ENCODE data around the gene RBM47. TPM values are rescaled to one million over a fixed set of nuclear protein-coding genes. Genes with fewer than 3 reads are reported as not detected.

RBM47 gene
- total and polyA plus RNA-seq, 2 donors (not counting 1 experiment from before 2014, with no cell fraction given): 5.6 to 12.9 TPM

- DNase-seq (no peak), ATAC-seq (ENCODE audit: low read depth) (no peak)
- H3K36me3 ChIP-seq (replicated peaks in 1 of 2; ENCODE audit: control extremely low read depth in 1 of 2, control insufficient read depth in 1 of 2, extremely low read depth in 1 of 2, insufficient read depth in 2 of 2, low read length in 1 of 2): no peaks in the 10 kb centered on the region
- no peak overlapping the region for H3K27ac ChIP-seq (ENCODE audit: low read length in 2 of 2)
- no peaks in the 10 kb centered on the region for H3K27me3 ChIP-seq (replicated peaks in 1 of 4; ENCODE audit: control extremely low read depth in 1 of 4, control insufficient read depth in 3 of 4, insufficient read depth in 4 of 4, low read length in 3 of 4)
- no peaks in the 10 kb centered on the region for H4K20me1 ChIP-seq (ENCODE audit: control insufficient read depth, insufficient read depth, low read length, poor library complexity, severe bottlenecking)
- intact Hi-C loops (cut with micrococcal nuclease): no loop called here
- H3K9ac ChIP-seq (ENCODE audit: low read length): no peak overlapping the region
- Mint-ChIP-seq H3K4me3 (no peak overlapping the region), H3K27ac (no peak overlapping the region), H3K4me1 (peaks cover 16% of the 10 kb centered on the region), H3K9me3 (ENCODE audit: insufficient read depth) (no peaks in the 10 kb centered on the region), H3K27me3 (no peaks in the 10 kb centered on the region)
- H3K4me3 ChIP-seq (ENCODE audit: control extremely low read depth in 1 of 5, extremely low read depth in 1 of 5, insufficient read depth in 1 of 5, low read depth in 2 of 5, low read length in 4 of 5): no peak overlapping the region
- ChIA-PET CTCF (interaction anchor here (0.7 kb wide), 1 partner anchor 12 kb away, joined by 3 read pairs; no protein-coding TSS in a partner anchor), POLR2A (interaction anchor here (0.6 kb wide), 1 partner anchor 10 kb away, joined by 6 read pairs; no protein-coding TSS in a partner anchor)
- no peaks in the 10 kb centered on the region for H3K4me1 ChIP-seq (ENCODE audit: control insufficient read depth in 2 of 2, insufficient read depth in 2 of 2, low read length in 2 of 2)
- H3K4me2 ChIP-seq (replicated peaks; ENCODE audit: low read depth, low read length, poor library complexity, severe bottlenecking): no peak overlapping the region
- no peaks in the 10 kb centered on the region for H3K9me3 ChIP-seq (ENCODE audit: control extremely low read depth in 1 of 3, control insufficient read depth in 2 of 3, insufficient read depth in 1 of 3, low read length in 2 of 3)
- no peak for TF ChIP-seq CTCF (IDR thresholded peaks at IDR 0.05)
- TF ChIP-seq EZH2 (IDR thresholded peaks at IDR 0.05; ENCODE audit: borderline replicate concordance, insufficient read depth, low read depth, low read length, poor library complexity, severe bottlenecking): no peak
- 100% methylated on average over 1 of the region's 5 CpGs for WGBS (ENCODE audit: insufficient coverage)
- no peaks in the 10 kb centered on the region for H3K79me2 ChIP-seq (ENCODE audit: control insufficient read depth, insufficient read depth, low read length)
- no peak overlapping the region for H2AFZ ChIP-seq (ENCODE audit: insufficient read depth, low read depth, low read length, poor library complexity, severe bottlenecking)
These were observed 64.7 kb downstream of the RBM47 start for GRCh38 chr4:40564815-40565483.

GRCh38 chr4:40564004-40564403, 65.7 kb downstream of the RBM47 start:
- H3K27me3 ChIP-seq (replicated peaks in 1 of 4; ENCODE audit: control extremely low read depth in 1 of 4, control insufficient read depth in 3 of 4, insufficient read depth in 4 of 4, low read length in 3 of 4): no peaks in the 10 kb centered on the region
- Mint-ChIP-seq H3K27ac (no peak overlapping the region), H3K9me3 (ENCODE audit: insufficient read depth) (no peaks in the 10 kb centered on the region), H3K4me3 (no peak overlapping the region), H3K27me3 (no peaks in the 10 kb centered on the region), H3K4me1 (peaks cover 22% of the 10 kb centered on the region)
- DNase-seq (no peak), ATAC-seq (ENCODE audit: low read depth) (no peak)
- H3K4me2 ChIP-seq (replicated peaks; ENCODE audit: low read depth, low read length, poor library complexity, severe bottlenecking): no peak overlapping the region
- no peak overlapping the region for H2AFZ ChIP-seq (ENCODE audit: insufficient read depth, low read depth, low read length, poor library complexity, severe bottlenecking)
- H3K79me2 ChIP-seq (ENCODE audit: control insufficient read depth, insufficient read depth, low read length): no peaks in the 10 kb centered on the region
- H3K4me1 ChIP-seq (ENCODE audit: control insufficient read depth in 2 of 2, insufficient read depth in 2 of 2, low read length in 2 of 2): no peaks in the 10 kb centered on the region
- ChIA-PET CTCF (interaction anchor here (1.4 kb wide), 1 partner anchor 13 kb away, joined by 6 read pairs; no protein-coding TSS in a partner anchor), POLR2A (interaction anchor here (0.7 kb wide), 1 partner anchor 322 kb away, joined by 4 read pairs; no protein-coding TSS in a partner anchor)
- no peak overlapping the region for H3K27ac ChIP-seq (ENCODE audit: low read length in 2 of 2)
- no peaks in the 10 kb centered on the region for H3K36me3 ChIP-seq (replicated peaks in 1 of 2; ENCODE audit: control extremely low read depth in 1 of 2, control insufficient read depth in 1 of 2, extremely low read depth in 1 of 2, insufficient read depth in 2 of 2, low read length in 1 of 2)
- no peaks in the 10 kb centered on the region for H3K9me3 ChIP-seq (ENCODE audit: control extremely low read depth in 1 of 3, control insufficient read depth in 2 of 3, insufficient read depth in 1 of 3, low read length in 2 of 3)
- TF ChIP-seq EZH2 (IDR thresholded peaks at IDR 0.05; ENCODE audit: borderline replicate concordance, insufficient read depth, low read depth, low read length, poor library complexity, severe bottlenecking): no peak
- no peak for TF ChIP-seq CTCF (IDR thresholded peaks at IDR 0.05)
- intact Hi-C loops (cut with micrococcal nuclease): no loop called here
- no peak overlapping the region for H3K4me3 ChIP-seq (ENCODE audit: control extremely low read depth in 1 of 5, extremely low read depth in 1 of 5, insufficient read depth in 1 of 5, low read depth in 2 of 5, low read length in 4 of 5)
- WGBS (ENCODE audit: insufficient coverage): 80% methylated on average over 1 of the region's 3 CpGs
- no peaks in the 10 kb centered on the region for H4K20me1 ChIP-seq (ENCODE audit: control insufficient read depth, insufficient read depth, low read length, poor library complexity, severe bottlenecking)
- no peak overlapping the region for H3K9ac ChIP-seq (ENCODE audit: low read length)

Measured in B cell (primary cell).